Stimulated activated naive CD8-positive, alpha-beta T cell treated with anti-CD3 and anti-CD28 coated beads, Interleukin-15, amount 100 ng/mL, for 72 hours (primary cell): ENCODE measurements around the gene OR11G2.
"Not testable (repeated sequence)": the region's sequence is repeated elsewhere in the genome, so short reads cannot be mapped to it uniquely, and the experiment has no call there.

Experiments used
- ATAC-seq: fragments of 150-1000 bp; cut with Tn5 transposase; 2 replicates; pipeline ENCODE4 v1.10.0; 2021; ENCODE audit warnings: mild to moderate bottlenecking, moderate library complexity
- DNase-seq, 2 donors: peaks; one replicate each; pipeline ENCODE4 v3.0.0; 2021 to 2022
- H3K27ac Mint-ChIP-seq, 2 donors: one replicate each; pipeline ENCODE4 v1.8.0; 2022; ENCODE audit warnings: mild to moderate bottlenecking in 2 of 2, mixed read lengths in 2 of 2, moderate library complexity in 2 of 2
- H3K27me3 Mint-ChIP-seq: one replicate; pipeline ENCODE4 v1.8.0; 2022; ENCODE audit warnings: mixed read lengths
- H3K4me1 Mint-ChIP-seq: one replicate; pipeline ENCODE4 v1.8.0; 2022; ENCODE audit warnings: mild to moderate bottlenecking, mixed read lengths
- H3K4me3 Mint-ChIP-seq, 2 donors: one replicate each; pipeline ENCODE4 v1.8.0; 2022; ENCODE audit warnings: mild to moderate bottlenecking in 2 of 2, mixed read lengths in 2 of 2, moderate library complexity in 1 of 2
- H3K9me3 Mint-ChIP-seq, 2 donors: one replicate each; pipeline ENCODE4 v1.8.0; 2022; ENCODE audit warnings: mixed read lengths in 2 of 2

The OR11G2 gene, protein sequence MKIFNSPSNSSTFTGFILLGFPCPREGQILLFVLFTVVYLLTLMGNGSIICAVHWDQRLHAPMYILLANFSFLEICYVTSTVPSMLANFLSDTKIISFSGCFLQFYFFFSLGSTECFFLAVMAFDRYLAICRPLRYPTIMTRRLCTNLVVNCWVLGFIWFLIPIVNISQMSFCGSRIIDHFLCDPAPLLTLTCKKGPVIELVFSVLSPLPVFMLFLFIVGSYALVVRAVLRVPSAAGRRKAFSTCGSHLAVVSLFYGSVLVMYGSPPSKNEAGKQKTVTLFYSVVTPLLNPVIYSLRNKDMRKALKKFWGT

DNA sequence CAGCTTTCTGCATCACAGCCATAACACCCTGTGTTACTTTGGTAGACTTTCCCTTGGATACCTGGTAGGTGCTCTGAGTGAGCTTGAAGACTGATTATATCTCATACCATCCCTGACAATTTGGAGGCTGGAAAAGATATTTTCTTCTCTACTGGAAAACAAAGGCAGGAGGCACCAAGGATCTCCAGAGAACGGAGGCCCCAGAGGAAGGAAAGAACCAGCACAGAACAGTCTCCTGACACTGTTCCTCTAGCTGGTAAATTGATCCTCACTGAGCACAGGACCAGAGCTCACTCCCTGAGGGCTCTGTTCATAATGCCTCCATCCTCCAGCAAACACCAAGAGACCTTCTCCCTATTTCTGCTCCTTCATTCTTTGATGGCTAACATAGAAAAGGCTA, at the start of gene OR11G2:
Gene OR11G2, plus strand, starts transcription at position 301 of the 400 bp plus-strand sequence. CDS start 6,542 bp downstream, outside the sequence.
- DNase-seq, result no peak
- H3K27me3 Mint-ChIP-seq, result peaks cover 21% of the 10 kb centered on the region

DNA sequence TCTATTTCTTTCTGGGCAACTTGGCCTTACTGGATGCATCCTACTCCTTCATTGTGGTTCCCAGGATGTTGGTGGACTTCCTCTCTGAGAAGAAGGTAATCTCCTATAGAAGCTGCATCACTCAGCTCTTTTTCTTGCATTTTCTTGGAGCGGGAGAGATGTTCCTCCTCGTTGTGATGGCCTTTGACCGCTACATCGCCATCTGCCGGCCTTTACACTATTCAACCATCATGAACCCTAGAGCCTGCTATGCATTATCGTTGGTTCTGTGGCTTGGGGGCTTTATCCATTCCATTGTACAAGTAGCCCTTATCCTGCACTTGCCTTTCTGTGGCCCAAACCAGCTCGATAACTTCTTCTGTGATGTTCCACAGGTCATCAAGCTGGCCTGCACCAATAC, 46.8 kb upstream of the OR11G2 start:
- Mint-ChIP-seq H3K27ac (no peak overlapping the region), H3K27me3 (peaks cover 9% of the 10 kb centered on the region), H3K9me3 (no peaks in the 10 kb centered on the region), H3K4me3 (no peak overlapping the region), H3K4me1 (no peaks in the 10 kb centered on the region)
- ATAC-seq (no peak), DNase-seq (no peak)

More for the DNA sequence above, at the start of gene OR11G2:
- Mint-ChIP-seq H3K9me3 (peaks cover 0 to 6% of the 10 kb centered on the region in 2 donors), H3K4me3 (no peak within 1 kb of the TSS), H3K27ac (peak within 1 kb of the TSS; percentile 22 to 29), H3K4me1 (no peaks in the 10 kb centered on the region)
- ATAC-seq, result no peak

DNA sequence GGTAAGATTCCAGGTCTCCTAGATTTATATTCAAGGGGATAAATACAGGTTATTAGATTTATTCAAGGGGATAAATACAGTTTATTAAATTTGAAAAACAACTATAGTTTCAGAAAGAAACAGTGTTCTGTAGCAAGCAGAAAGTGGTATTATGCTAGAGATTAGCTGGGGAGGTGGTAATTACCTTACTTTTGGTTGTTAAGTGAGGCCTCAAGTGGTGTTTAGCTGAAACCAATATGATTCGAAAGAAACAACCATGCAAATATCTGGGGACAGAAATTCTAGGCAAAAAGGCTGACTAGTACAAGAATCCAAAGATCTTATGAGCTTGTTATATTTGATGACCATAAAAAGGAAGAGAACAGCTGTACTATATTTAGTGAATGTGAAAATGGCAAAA, 45.9 kb upstream of the OR11G2 start:
- Mint-ChIP-seq H3K27ac (no peak overlapping the region), H3K4me3 (no peak overlapping the region), H3K27me3 (peaks cover 17% of the 10 kb centered on the region), H3K9me3 (no peaks in the 10 kb centered on the region), H3K4me1 (no peaks in the 10 kb centered on the region)
- no peak for DNase-seq
- no peak for ATAC-seq

DNA sequence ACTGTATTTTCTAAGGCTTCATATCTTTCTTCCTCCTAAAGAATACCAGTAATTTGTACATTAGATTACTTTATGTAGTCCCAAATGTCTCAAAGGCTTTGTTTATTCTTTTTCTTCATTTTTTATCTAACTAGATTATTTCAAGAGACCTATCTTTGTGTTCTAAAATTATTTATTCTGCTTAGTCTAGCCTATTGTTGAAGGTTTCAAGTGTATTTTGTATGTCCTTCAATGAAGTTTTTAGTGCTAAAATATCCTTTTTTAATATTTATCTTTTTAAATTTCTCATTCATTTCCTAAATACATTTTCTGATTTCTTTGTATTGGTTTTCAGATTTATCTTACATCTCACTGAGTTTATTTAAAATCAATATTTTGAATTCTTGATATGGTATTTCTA, 26.2 kb upstream of the OR11G2 start:
- Mint-ChIP-seq H3K4me3 (no peak overlapping the region), H3K27ac (no peak overlapping the region), H3K27me3 (peaks cover 9% of the 10 kb centered on the region), H3K4me1 (no peaks in the 10 kb centered on the region), H3K9me3 (peaks cover 17 to 35% of the 10 kb centered on the region in 2 donors)
- ATAC-seq, result no peak
- DNase-seq, result no peak

DNA sequence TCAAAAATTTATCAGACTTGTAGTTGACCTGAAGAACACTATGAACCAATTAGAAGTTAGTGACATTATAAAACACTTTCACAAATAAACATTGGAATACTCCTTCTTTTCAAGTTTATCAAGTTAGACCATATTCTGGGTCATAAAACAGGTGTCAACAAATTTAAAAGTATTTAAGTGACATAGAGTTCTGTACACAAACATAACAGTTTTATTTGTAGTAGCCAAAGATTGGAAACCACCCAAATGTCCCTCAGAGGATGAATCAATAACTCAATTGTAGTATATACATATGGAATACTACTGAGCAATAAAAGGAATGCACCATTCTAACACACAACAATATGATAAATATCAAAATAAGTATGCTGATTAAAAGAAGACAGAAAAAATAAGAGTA, 23.6 kb upstream of the OR11G2 start:
- H3K27ac Mint-ChIP-seq, result no peak overlapping the region
- H3K9me3 Mint-ChIP-seq, result peaks cover 17 to 35% of the 10 kb centered on the region in 2 donors
- no peak overlapping the region for H3K4me3 Mint-ChIP-seq
- H3K4me1 Mint-ChIP-seq, result no peaks in the 10 kb centered on the region
- DNase-seq (no peak), ATAC-seq (no peak)
- H3K27me3 Mint-ChIP-seq, result peaks cover 9% of the 10 kb centered on the region

DNA sequence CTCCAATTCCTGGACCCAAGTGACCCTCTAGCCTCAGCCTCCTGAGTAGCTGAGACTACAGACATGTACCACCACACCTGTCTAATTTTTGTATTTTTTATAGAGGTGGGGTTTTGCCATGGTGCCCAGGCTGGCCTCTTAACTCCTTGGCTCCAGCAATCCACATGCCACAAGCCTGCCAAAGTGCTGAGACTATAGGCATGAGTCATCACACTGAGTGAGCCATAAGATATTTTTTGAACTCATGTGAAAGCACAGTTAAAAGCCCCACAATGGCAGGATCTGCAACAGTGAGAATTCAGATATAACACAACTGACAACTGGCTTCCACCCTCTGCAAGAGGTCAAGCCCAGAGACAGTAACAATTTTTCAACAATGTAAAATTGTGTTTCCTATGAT, 20.8 kb upstream of the OR11G2 start:
- not testable (repeated sequence) for H3K4me3 Mint-ChIP-seq, DNase-seq, H3K4me1 Mint-ChIP-seq, H3K27me3 Mint-ChIP-seq, ATAC-seq, H3K27ac Mint-ChIP-seq
- H3K9me3 Mint-ChIP-seq, result peaks cover 10 to 16% of the 10 kb centered on the region in 2 donors

DNA sequence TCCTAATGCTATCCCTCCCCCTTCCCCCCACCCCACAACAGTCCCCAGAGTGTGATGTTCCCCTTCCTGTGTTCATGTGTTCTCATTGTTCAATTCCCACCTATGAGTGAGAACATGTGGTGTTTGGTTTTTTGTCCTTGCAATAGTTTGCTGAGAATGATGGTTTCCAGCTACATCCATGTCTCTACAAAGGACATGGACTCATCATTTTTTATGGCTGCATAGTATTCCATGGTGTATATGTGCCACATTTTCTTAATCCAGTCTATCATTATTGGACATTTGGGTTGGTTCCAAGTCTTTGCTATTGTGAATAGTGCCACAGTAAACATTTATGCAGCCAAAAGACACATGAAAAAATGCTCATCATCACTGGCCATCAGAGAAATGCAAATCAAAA, 16.5 kb upstream of the OR11G2 start:
- not testable (repeated sequence) for DNase-seq, H3K9me3 Mint-ChIP-seq, H3K27ac Mint-ChIP-seq, ATAC-seq, H3K4me1 Mint-ChIP-seq, H3K4me3 Mint-ChIP-seq, H3K27me3 Mint-ChIP-seq

DNA sequence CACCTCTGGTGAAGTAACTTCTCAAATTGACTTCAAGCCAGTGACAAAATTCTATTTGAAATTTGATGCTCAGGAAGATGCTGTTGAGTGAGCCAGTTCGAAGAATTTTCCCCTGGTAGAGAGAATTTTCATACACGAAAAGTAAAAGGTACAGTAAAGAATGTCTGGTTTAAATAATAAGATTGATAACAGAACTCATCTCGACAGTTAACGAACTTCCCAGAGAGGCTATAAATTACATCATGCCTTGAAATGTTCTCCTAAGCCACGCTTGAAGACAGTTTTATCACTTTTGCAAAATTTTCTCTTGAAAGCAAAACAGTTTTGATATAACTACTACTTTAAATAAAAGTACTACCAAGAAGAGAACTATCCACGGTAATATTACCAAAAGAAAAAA, 14.4 kb upstream of the OR11G2 start:
- Mint-ChIP-seq H3K9me3 (no peaks in the 10 kb centered on the region), H3K4me3 (no peak overlapping the region), H3K27me3 (peaks cover 11% of the 10 kb centered on the region), H3K27ac (no peak overlapping the region), H3K4me1 (no peaks in the 10 kb centered on the region)
- DNase-seq (no peak), ATAC-seq (no peak)

DNA sequence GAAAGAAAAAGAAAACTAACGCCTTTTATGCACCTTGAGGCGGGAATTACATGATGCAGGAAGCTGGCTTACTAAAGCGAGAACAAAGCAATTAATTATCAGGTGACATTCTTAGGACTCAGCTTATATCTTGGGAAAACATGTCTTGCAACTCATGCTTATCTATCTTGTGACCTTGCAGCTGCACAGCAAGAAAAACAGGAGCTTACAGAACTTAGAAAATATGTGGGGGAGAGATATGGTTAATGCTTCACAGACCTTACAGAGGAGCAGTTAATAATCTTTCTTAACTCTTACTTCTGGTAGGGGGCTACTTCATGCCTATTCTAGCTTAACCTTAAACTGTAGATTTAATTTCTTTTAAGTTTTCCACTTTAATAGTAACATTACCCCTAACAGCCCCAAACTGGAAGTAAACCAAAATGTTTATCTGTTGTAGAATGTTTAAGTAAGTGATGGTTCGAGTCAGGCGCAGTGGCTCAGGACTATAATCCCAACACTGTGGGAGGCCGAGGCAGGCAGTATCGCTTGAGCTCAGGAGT, 13.2 kb upstream of the OR11G2 start:
- Mint-ChIP-seq H3K9me3 (no peaks in the 10 kb centered on the region), H3K27me3 (peaks cover 11% of the 10 kb centered on the region), H3K4me1 (no peaks in the 10 kb centered on the region), H3K27ac (no peak overlapping the region), H3K4me3 (no peak overlapping the region)
- ATAC-seq, result no peak
- DNase-seq, result no peak

DNA sequence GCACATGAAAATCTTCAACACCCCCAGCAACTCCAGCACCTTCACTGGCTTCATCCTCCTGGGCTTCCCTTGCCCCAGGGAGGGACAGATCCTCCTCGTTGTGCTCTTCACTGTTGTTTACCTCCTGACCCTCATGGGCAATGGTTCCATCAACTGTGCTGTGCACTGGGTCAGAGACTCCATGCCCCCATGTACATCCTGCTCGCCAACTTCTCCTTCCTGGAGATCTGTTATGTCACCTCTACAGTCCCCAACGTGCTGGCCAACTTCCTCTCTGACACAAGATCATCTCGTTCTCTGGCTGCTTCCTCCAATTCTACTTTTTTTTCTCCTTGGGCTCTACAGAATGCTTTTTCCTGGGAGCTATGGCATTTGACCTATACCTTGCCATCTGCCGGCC, 11.5 kb upstream of the OR11G2 start:
- H3K4me3 Mint-ChIP-seq, result no peak overlapping the region
- ATAC-seq (no peak), DNase-seq (no peak)
- H3K27ac Mint-ChIP-seq, result no peak overlapping the region
- peaks cover 11% of the 10 kb centered on the region for H3K27me3 Mint-ChIP-seq
- H3K4me1 Mint-ChIP-seq, result no peaks in the 10 kb centered on the region
- no peaks in the 10 kb centered on the region for H3K9me3 Mint-ChIP-seq

DNA sequence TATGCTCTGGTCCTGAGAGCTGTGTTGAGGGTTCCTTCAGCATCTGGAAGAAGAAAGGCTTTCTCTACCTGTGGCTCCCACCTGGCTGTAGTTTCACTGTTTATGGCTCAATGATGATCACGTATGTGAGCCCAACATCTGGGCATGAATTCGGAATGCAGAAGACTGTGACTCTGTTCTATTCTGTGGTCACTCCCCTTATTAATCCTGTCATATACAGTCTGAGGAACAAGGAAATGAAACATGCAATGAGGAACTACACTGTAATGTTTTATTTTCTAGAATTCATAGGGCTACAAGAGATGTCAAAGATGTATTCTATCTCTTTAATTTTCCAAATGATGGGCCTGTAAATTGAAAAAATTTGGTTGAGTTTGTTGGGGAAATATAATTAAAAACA, 10.8 kb upstream of the OR11G2 start:
- ATAC-seq, result no peak
- Mint-ChIP-seq H3K27me3 (peaks cover 11% of the 10 kb centered on the region), H3K4me1 (no peaks in the 10 kb centered on the region), H3K4me3 (no peak overlapping the region), H3K27ac (no peak overlapping the region), H3K9me3 (no peaks in the 10 kb centered on the region)
- DNase-seq, result no peak

DNA sequence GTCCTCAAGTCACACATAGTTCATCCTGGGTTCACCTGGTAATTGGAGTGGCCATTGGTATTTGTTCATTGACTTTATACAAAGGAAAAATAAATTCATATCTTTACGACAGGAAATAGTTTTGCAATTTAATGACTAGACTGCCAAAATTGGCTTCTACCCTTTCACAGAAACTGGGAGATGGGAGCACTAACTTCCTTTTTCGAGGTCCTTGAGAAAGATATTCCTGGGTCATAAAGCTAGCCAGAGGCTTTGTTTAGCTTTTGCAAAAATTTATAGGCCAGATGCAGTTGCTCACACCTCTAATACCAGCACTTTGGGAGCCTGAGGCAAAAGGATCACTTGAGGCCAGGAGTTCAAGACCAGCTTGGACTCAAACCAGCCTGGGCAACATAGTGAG, 10.2 kb upstream of the OR11G2 start:
- DNase-seq (no peak), ATAC-seq (no peak)
- Mint-ChIP-seq H3K9me3 (no peaks in the 10 kb centered on the region), H3K27ac (no peak overlapping the region), H3K4me1 (no peaks in the 10 kb centered on the region), H3K4me3 (no peak overlapping the region), H3K27me3 (peaks cover 11% of the 10 kb centered on the region)

DNA sequence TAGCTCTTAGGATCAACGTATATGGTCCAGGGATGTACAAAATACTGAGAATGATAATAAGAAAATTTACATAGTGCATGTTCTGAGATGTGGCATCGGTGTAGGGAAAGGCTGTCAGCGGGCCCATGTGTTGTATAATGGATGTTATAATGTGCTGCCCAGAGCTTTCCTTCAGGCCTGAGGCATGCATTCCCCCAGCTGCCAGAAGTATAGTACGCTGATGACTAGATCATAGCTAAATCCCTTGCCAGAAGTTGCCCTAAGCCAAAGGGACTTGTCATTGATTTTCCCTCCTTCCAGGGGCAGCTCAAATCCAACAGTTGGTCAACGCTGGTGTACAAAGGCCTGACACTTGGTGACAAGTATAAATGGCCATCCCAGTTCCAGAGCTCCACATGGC, 6.5 kb upstream of the OR11G2 start:
- ATAC-seq (no peak), DNase-seq (no peak)
- Mint-ChIP-seq H3K27ac (no peak overlapping the region), H3K27me3 (peaks cover 19% of the 10 kb centered on the region), H3K4me1 (no peaks in the 10 kb centered on the region), H3K9me3 (peaks cover 0 to 6% of the 10 kb centered on the region in 2 donors), H3K4me3 (no peak overlapping the region)

DNA sequence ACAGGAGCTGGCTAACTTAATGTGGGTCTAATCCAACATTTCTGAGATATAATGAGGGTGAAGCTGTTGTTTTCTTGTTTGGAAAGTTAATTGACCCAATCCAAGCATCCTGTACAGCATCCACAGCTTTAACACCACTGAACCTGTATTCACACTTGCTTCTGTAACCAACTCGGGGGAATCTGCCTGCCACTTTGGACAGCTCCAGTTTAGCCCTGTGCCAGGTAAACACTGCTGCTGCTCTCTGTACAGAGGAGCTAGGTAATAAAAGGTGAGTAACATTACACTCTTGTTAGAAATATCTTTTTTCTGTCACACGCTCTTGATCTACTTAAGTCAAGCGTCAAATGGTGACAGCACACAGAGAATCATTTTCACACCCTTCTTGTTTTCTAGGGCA, 700 bp downstream of the OR11G2 start:
- Mint-ChIP-seq H3K27ac (no peak overlapping the region), H3K9me3 (peaks cover 0 to 6% of the 10 kb centered on the region in 2 donors), H3K27me3 (peaks cover 21% of the 10 kb centered on the region), H3K4me1 (no peaks in the 10 kb centered on the region), H3K4me3 (no peak overlapping the region)
- no peak for ATAC-seq
- DNase-seq, result no peak

DNA sequence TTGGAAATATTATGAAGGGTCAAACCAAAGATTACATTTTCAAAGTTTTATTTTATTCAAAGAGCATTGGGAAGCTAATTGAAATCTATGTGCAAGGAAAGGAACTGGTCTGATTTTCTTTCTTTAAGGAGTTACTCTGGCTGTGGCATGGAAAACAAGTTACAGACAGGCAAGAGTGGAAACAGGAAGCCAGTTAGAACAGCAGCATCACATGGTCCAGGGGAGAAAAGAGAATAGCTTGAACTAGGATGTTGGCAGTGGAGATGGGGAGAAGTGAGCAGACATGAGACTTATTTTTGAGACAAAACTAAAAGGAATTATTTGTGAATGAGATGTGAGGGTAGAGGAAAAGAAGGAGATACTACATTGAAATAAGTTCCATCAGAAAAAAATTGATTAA, 3.4 kb downstream of the OR11G2 start:
- H3K4me3 Mint-ChIP-seq, result no peak overlapping the region
- ATAC-seq, result no peak
- no peaks in the 10 kb centered on the region for H3K4me1 Mint-ChIP-seq
- peaks cover 24% of the 10 kb centered on the region for H3K27me3 Mint-ChIP-seq
- no peak overlapping the region for H3K27ac Mint-ChIP-seq
- H3K9me3 Mint-ChIP-seq, result no peaks in the 10 kb centered on the region
- no peak for DNase-seq

DNA sequence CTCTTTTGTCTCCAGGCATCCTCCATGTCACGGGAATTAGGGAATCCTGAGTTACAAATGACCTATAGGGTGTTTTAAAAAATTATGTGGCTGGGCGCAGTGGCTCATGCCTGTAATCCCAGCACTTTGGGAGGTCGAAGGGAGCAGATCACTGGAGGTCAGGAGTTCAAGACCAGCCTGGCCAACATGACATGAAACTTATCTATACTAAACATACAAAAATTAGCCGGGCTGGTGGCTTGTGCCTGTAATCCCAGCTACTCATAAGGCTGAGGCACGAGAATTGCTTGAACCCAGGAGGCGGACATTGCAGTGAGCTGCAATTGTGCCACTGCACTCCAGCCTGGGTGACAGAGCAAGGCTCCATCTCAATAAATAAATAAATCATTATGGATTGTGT, 4.5 kb downstream of the OR11G2 start:
- peaks cover 30% of the 10 kb centered on the region for H3K27me3 Mint-ChIP-seq
- not testable (repeated sequence) for ATAC-seq, H3K4me3 Mint-ChIP-seq, DNase-seq, H3K4me1 Mint-ChIP-seq, H3K9me3 Mint-ChIP-seq, H3K27ac Mint-ChIP-seq

DNA sequence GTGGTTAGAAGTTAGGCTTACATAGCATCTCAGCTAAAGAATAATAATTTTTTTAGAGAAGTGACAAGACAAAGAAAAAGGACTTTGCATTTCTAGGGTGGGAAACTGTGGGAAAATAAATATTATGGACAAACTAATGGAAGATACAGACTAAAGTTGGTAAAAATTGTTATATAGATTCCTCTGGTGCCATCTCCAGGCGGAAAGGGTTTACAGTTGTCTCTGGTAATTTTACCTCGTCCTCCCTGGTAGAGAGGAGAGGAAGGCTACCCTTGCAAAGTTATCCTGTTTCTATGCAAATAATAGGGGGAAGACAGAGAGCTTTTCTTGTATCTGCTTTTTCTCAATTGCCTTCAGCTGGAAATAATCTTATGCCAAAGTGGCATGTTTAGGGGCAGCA, 5.2 kb downstream of the OR11G2 start:
- peaks cover 30% of the 10 kb centered on the region for H3K27me3 Mint-ChIP-seq
- H3K4me1 Mint-ChIP-seq, result no peaks in the 10 kb centered on the region
- DNase-seq (no peak), ATAC-seq (no peak)
- no peaks in the 10 kb centered on the region for H3K9me3 Mint-ChIP-seq
- H3K4me3 Mint-ChIP-seq, result no peak overlapping the region
- no peak overlapping the region for H3K27ac Mint-ChIP-seq
